ENCODE results near the gene BUB1.
"Not testable (repeated sequence)": the region's sequence is repeated elsewhere in the genome, so short reads cannot be mapped to it uniquely, and the experiment has no call there.

Gene BUB1

DNA sequence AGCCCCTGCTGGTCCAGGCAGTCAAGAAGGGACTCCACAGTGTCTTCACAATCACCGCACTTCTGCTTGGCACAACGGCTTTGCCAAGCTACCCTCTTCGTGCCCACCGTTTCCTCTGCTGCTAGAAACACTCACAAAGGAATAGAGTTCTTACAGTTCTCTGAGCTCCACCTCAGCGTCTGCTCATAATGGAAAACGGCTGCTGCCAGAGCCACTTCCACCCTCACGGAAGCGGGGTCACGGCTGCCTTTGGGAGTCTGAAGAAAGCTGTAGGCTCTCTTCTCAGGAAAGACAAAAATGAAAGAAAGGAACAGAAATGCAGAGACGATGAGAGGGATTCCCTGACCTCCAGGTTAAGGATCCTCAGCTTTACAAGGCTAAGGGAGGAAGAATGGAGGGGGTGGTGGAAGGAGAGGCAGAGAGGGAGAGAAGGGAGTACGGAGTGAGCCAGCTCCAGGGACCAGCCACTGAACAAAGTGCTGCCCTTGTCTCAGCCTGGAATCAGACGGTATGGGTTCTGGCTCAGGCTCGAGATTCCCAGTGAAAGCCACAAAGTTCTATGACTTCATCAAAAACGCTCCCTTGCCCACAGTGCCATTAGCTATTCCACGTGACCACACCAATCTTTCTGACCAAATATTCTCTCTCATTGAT is 88.1 kb downstream of the BUB1 start:
- not testable (repeated sequence) for H4K91ac ChIP-seq (ENCODE audit: low read depth, low read length, poor library complexity); H2BK5ac ChIP-seq (ENCODE audit: low read length); H2BK120ac ChIP-seq (ENCODE audit: low read depth, low read length); H3K4ac ChIP-seq (ENCODE audit: low read length); H3K36me3 ChIP-seq (replicated peaks in 1 of 2; ENCODE audit: control insufficient read depth in 2 of 2, insufficient read depth in 2 of 2, low read length in 2 of 2); H3K9me3 ChIP-seq (replicated peaks in 1 of 2; ENCODE audit: control insufficient read depth in 2 of 2, insufficient read depth in 1 of 2, low read depth in 1 of 2, low read length in 2 of 2); H3K4me2 ChIP-seq (ENCODE audit: insufficient read depth, low read length, poor library complexity, severe bottlenecking); H2BK15ac ChIP-seq (ENCODE audit: low read length); H3K27ac ChIP-seq (replicated peaks; ENCODE audit: low read length); H3K14ac ChIP-seq (ENCODE audit: low read length); H3K9ac ChIP-seq (ENCODE audit: low read depth, low read length, poor library complexity); H2AFZ ChIP-seq (ENCODE audit: low read length); H3K27me3 ChIP-seq (ENCODE audit: control insufficient read depth in 3 of 3, insufficient read depth in 3 of 3, low read depth in 1 of 3, low read length in 3 of 3); H3K79me1 ChIP-seq (ENCODE audit: low read depth, low read length); H3K4me1 ChIP-seq (ENCODE audit: control insufficient read depth in 2 of 2, insufficient read depth in 1 of 2, low read depth in 1 of 2, low read length in 2 of 2); H2AK5ac ChIP-seq (ENCODE audit: low read depth, low read length); H3K4me3 ChIP-seq (ENCODE audit: low read length in 2 of 2); H4K8ac ChIP-seq (ENCODE audit: low read depth, low read length); H2BK12ac ChIP-seq (ENCODE audit: low read length); H3K23ac ChIP-seq (ENCODE audit: low read depth, low read length, poor library complexity); H3K18ac ChIP-seq (ENCODE audit: low read length); DNase-seq (ENCODE audit: low spot score)
- WGBS, 2 donors (ENCODE audit: extremely low coverage in 2 of 2, insufficient read length in 2 of 2, insufficient replicate concordance in 1 of 2): no CpG with 5 or more reads among the region's 15 CpGs

DNA sequence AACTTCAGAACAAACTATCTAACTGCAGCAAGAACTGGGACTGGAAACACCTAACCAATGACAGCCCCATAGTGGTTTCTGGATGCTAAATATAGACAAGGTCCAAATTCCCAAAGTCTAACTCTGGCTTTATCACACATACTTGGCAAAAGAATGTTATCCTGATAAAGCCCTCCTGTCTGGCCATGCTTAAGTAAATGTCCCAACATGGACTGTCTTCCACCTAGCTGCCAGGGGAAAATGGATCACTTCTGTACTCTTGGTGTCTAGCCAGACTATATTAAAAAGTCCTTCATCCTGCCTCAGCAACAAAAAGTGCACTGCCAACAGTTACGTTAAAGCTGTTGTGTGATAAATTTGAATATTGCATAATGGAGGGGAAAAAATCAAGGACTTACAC is 89.3 kb downstream of the BUB1 start:
- H3K27ac ChIP-seq (replicated peaks; ENCODE audit: low read length); H2AK5ac ChIP-seq (ENCODE audit: low read depth, low read length); H2BK5ac ChIP-seq (ENCODE audit: low read length); H3K9me3 ChIP-seq (replicated peaks in 1 of 2; ENCODE audit: control insufficient read depth in 2 of 2, insufficient read depth in 1 of 2, low read depth in 1 of 2, low read length in 2 of 2); H3K9ac ChIP-seq (ENCODE audit: low read depth, low read length, poor library complexity); H2BK120ac ChIP-seq (ENCODE audit: low read depth, low read length); H3K14ac ChIP-seq (ENCODE audit: low read length); H4K91ac ChIP-seq (ENCODE audit: low read depth, low read length, poor library complexity); H4K8ac ChIP-seq (ENCODE audit: low read depth, low read length); H3K18ac ChIP-seq (ENCODE audit: low read length); H3K36me3 ChIP-seq (replicated peaks in 1 of 2; ENCODE audit: control insufficient read depth in 2 of 2, insufficient read depth in 2 of 2, low read length in 2 of 2); H2AFZ ChIP-seq (ENCODE audit: low read length); H3K4me3 ChIP-seq (ENCODE audit: low read length in 2 of 2); H2BK12ac ChIP-seq (ENCODE audit: low read length); H3K27me3 ChIP-seq (ENCODE audit: control insufficient read depth in 3 of 3, insufficient read depth in 3 of 3, low read depth in 1 of 3, low read length in 3 of 3); H3K4ac ChIP-seq (ENCODE audit: low read length); H3K4me2 ChIP-seq (ENCODE audit: insufficient read depth, low read length, poor library complexity, severe bottlenecking); DNase-seq (ENCODE audit: low spot score); H3K23ac ChIP-seq (ENCODE audit: low read depth, low read length, poor library complexity); H3K4me1 ChIP-seq (ENCODE audit: control insufficient read depth in 2 of 2, insufficient read depth in 1 of 2, low read depth in 1 of 2, low read length in 2 of 2); H2BK15ac ChIP-seq (ENCODE audit: low read length); H3K79me1 ChIP-seq (ENCODE audit: low read depth, low read length): not testable (repeated sequence)
- WGBS, 2 donors (ENCODE audit: extremely low coverage in 2 of 2, insufficient read length in 2 of 2, insufficient replicate concordance in 1 of 2): no CpG with 5 or more reads among the region's 1 CpG

Data from neuronal stem cell (in vitro differentiated cells).